Spleen (tissue), 11 donors: ENCODE results near the gene SUMO3. TPM values are rescaled to one million over a fixed set of nuclear protein-coding genes. Genes with fewer than 3 reads are reported as not detected.

Experiments used
- DNase-seq: peaks from one replicate; pipeline ENCODE4 v3.0.0-alpha.2; 2020
- H3K27ac ChIP-seq, 8 donors: fragments of 200-600 bp; sonication (generic) in 7 of 8; 1 replicate in 4 of 8; 2 replicates in 4 of 8; pipeline versions ENCODE4 v1.5.0 to v1.8.0; 2016 to 2021; ENCODE audit warnings: inconsistent platforms in 4 of 8, mild to moderate bottlenecking in 4 of 8, moderate library complexity in 1 of 8
- H3K27me3 ChIP-seq, 7 donors: fragments of 200-600 bp; sonication (generic) in 6 of 7; replicated peaks in 1 of 7; 1 replicate in 4 of 7; 2 replicates in 3 of 7; pipeline versions ENCODE4 v1.5.0 to v1.8.0; 2016 to 2021; ENCODE audit warnings: inconsistent platforms in 3 of 7, mild to moderate bottlenecking in 1 of 7
- H3K36me3 ChIP-seq, 6 donors: fragments of 200-600 bp; sonication (generic) in 5 of 6; 1 replicate in 4 of 6; 2 replicates in 2 of 6; pipeline versions ENCODE4 v1.5.0 to v1.8.0; 2016 to 2021; ENCODE audit warnings: inconsistent platforms in 2 of 6
- H3K4me1 ChIP-seq, 6 donors: fragments of 200-600 bp; sonication (generic) in 5 of 6; 1 replicate in 3 of 6; 2 replicates in 3 of 6; pipeline versions ENCODE4 v1.5.0 to v1.8.0; 2016 to 2021; ENCODE audit warnings: inconsistent platforms in 3 of 6
- H3K4me3 ChIP-seq, 8 donors: fragments of 200-600 bp; sonication (generic) in 7 of 8; 1 replicate in 4 of 8; 2 replicates in 4 of 8; pipeline versions ENCODE4 v1.5.0 to v1.8.0; 2016 to 2021; ENCODE audit warnings: inconsistent platforms in 4 of 8, mild to moderate bottlenecking in 4 of 8, moderate library complexity in 2 of 8
- H3K9me3 ChIP-seq, 8 donors: fragments of 200-600 bp; sonication (generic) in 7 of 8; 1 replicate in 4 of 8; 2 replicates in 4 of 8; pipeline versions ENCODE4 v1.5.0 to v1.8.0; 2016 to 2021; ENCODE audit warnings: inconsistent platforms in 4 of 8
- POLR2A ChIP-seq, 3 donors: fragments of 450-650 bp; IDR thresholded peaks; one replicate each; pipeline ENCODE4 v1.5.1; 2017; ENCODE audit warnings: antibody characterized with exemption in 3 of 3, mild to moderate bottlenecking in 1 of 3
- POLR2AphosphoS5 ChIP-seq, 3 donors: sonication (generic); formaldehyde crosslinking; IDR thresholded peaks; one replicate each; pipeline ENCODE4 v1.5.1; 2017; ENCODE audit warnings: antibody characterized with exemption in 3 of 3
- WGBS, 5 donors: extraction: QIAGEN DNeasy Blood & Tissue Kit in 3 of 5; methylation state at CpG; one replicate each; pipeline versions ENCODE4 v1.1.5 to v1.1.7; 2013 to 2018; 5-methylcytosine and 5-hydroxymethylcytosine counted together
- intact Hi-C: fragments of 100-400 bp; cut with DNase I; formaldehyde crosslinking; loops from one replicate; pipeline ENCODE4 v1.15.0; 2023; ENCODE audit warnings: low total_unique reads
- polyA plus RNA-seq, 3 donors: library from polyadenylated mRNA; stranded (reverse); fragments of 200-250 nt; gene quantifications; one replicate each; pipeline ENCODE4 v1.2.1, GENCODE V29; 2013
- total RNA-seq, 7 donors: library from RNA; depleted of rRNA in 3 of 7; stranded (reverse); fragments of >200 nt in 3 of 7; fragmentation: NEBNext Ultra II Directional in 4 of 7; extraction: Animal tissue kit (Norgen Biotek cat#: 25700) in 4 of 7; gene quantifications; one replicate each; pipeline versions ENCODE4 v1.1.0 to v1.2.1, GENCODE V29; 2016 to 2021
- TF ChIP-seq, protein P1 (sequence below), 11 experiments: fragments of 200-600 bp in 7 of 11; fragments of 450-650 bp in 4 of 11; sonication (generic) in 4 of 11; IDR thresholded peaks in 8 of 11; conservative IDR thresholded peaks in 3 of 11; 1 replicate in 7 of 11; 2 replicates in 4 of 11; pipeline versions ENCODE4 v1.4.0 to v1.8.0; 2016 to 2021; ENCODE audit warnings: antibody characterized with exemption in 11 of 11, inconsistent platforms in 4 of 11, mild to moderate bottlenecking in 1 of 11
- donor health status: healthy with polysubstance abuse.
- donor health status: DM: no; HTN: no; CAD: no; lungs with moderate emphysema.
- donor health status: DM: no; HTN: no; CAD: no.
- donor health status: Bipolar disorder and iron deficiency.
- donor health status: healthy.
- donor health status: DM: no; HTN: no; CAD: no.
- donor health status: DM: yes; HTN: yes; CAD: no.

SUMO3 gene
- total and polyA plus RNA-seq, 10 donors = 38.2 to 101 (median 68.4) TPM

DNA sequence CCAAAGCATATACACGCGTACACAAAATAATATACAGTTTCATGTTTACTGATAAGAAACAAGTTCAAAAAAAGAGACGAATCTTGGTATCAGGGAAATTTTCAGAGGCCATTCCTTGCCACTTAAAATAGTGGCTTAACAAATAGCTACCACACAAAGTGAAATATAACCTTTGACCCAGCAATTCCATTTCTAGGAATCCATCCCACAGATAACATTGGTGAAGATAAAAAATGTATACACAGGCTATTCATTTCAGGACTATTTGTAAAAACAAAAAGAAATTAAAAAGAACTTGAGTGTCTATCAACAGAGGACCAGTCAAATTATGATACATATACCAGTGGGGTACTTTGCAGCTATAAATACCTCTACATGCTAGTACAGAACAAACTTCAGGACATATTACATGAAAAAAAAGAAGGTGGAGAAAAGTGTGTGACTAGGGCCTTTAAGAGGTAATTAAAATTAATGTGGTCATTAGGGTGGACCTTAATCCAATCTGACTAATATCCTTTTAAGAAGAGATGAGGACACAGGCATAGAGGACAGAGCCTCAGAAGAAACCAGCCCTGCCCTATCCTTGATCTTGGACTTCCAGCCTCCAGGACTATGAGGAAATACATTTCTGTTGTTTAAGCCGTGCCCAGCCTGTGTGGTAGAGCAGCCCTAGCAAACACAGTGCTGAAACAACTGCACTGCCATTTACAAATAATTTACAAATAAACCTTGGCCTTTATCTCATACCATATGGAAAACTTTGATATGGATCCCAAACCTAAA lies 24.1 kb downstream of the SUMO3 start:
- WGBS, 5 donors = 27 to 52% (median 27%) methylated on average over 4 of the region's 4 CpGs
- no peak overlapping the region for H3K27ac ChIP-seq
- intact Hi-C loops = loop anchor here (5.0 kb wide), 1 partner anchor 281 kb away; no protein-coding TSS in a partner anchor
- peaks cover 0 to 56% (median 3%) of the 10 kb centered on the region in 6 donors for H3K36me3 ChIP-seq
- DNase-seq = no peak
- no peak for TF ChIP-seq POLR2AphosphoS5 (IDR thresholded peaks at IDR 0.05)
- TF ChIP-seq POLR2A (IDR thresholded peaks at IDR 0.05) = no peak
- TF ChIP-seq, protein P1, sequence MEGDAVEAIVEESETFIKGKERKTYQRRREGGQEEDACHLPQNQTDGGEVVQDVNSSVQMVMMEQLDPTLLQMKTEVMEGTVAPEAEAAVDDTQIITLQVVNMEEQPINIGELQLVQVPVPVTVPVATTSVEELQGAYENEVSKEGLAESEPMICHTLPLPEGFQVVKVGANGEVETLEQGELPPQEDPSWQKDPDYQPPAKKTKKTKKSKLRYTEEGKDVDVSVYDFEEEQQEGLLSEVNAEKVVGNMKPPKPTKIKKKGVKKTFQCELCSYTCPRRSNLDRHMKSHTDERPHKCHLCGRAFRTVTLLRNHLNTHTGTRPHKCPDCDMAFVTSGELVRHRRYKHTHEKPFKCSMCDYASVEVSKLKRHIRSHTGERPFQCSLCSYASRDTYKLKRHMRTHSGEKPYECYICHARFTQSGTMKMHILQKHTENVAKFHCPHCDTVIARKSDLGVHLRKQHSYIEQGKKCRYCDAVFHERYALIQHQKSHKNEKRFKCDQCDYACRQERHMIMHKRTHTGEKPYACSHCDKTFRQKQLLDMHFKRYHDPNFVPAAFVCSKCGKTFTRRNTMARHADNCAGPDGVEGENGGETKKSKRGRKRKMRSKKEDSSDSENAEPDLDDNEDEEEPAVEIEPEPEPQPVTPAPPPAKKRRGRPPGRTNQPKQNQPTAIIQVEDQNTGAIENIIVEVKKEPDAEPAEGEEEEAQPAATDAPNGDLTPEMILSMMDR (IDR thresholded peaks at IDR 0.05 in 8 of 11, conservative IDR thresholded peaks at IDR 0.05 in 3 of 11) = peak in 5 of 11 experiments; percentile 30 to 43 (median 38)
- H3K27me3 ChIP-seq = no peaks in the 10 kb centered on the region
- H3K4me3 ChIP-seq = no peak overlapping the region
- no peaks in the 10 kb centered on the region for H3K9me3 ChIP-seq
- H3K4me1 ChIP-seq = peaks cover 11 to 76% (median 42%) of the 10 kb centered on the region in 6 donors

DNA sequence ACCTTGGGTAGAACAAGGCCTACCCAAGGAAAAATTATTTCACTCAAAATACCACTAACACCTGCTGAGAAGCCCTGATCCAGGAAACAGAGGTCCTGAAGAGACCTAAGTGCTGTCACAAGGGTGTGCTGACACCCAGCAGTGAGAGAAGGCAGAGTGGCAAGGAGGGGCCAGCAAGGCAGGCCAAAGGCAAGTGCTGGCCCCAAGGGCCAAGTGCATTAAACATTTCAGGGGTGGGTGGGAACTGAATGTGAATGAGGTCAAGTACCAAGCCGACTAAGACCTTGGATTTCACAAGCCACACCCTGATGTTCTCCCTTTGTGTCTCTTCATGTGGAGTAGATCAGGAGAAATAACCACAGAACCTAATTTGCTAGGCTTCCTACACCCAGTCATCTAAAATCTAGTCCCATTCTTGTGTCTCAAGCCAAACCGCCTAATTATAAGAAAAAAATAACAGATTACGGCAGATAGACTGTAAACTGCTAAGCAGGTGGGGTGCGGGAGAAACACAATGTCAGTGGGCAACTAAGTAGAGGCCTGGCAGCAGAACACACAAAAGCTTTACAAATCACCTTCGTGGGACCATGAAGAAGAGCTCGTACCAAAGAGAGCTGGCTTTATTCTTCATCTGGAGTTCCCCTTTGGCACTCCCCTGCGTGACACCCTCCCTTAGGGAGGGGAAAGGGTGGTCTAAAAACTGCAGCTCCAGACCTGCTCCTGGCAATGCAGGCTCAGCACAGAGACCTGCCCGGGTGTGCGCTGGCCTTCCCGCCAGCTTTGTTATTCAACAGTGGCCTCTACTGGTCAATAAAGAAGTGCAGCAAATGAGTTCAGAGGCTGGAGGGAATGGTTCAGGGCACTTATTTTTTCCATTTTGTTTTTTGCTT lies 24.9 kb downstream of the SUMO3 start:
- intact Hi-C loops = loop anchor here (5.0 kb wide), 1 partner anchor 281 kb away; no protein-coding TSS in a partner anchor
- Histone ChIP-seq H3K27ac (peak overlapping the region in 4 of 8 donors; percentile 1 to 32 (median 16)), H3K4me1 (peaks cover 11 to 68% (median 38%) of the 10 kb centered on the region in 6 donors), H3K36me3 (peaks cover 0 to 47% (median under 1%) of the 10 kb centered on the region in 6 donors), H3K9me3 (no peaks in the 10 kb centered on the region), H3K4me3 (no peak overlapping the region), H3K27me3 (no peaks in the 10 kb centered on the region)
- 27 to 39% (median 33%) methylated on average over 10 of the region's 10 CpGs for WGBS, 5 donors
- peak; percentile 90 for DNase-seq
- peak in 1 of 3 donors; percentile 21 for TF ChIP-seq POLR2AphosphoS5 (IDR thresholded peaks at IDR 0.05)
- TF ChIP-seq POLR2A (IDR thresholded peaks at IDR 0.05) = no peak
- TF ChIP-seq, protein P1 (IDR thresholded peaks at IDR 0.05 in 8 of 11, conservative IDR thresholded peaks at IDR 0.05 in 3 of 11) = peak; percentile 55 to 87 (median 78)

DNA sequence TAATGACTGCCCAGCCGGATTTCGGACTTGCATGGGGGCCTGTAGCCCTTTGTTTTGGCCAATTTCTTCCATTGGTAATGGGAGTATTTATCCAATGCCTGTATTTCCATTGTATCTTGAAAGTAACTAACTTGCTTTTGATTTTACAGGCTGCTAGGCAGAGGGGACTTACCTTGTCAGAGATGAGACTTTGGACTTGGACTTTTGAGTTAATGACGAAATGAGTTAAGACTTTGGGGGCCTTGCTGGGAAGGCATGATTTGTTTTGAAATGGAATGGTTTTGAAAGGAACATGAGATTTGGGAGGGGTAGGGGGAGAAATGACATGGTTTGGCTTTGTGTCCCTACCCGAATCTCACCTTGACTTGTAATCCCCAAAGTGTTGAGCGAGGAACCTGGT lies 25.9 kb downstream of the SUMO3 start:
- Histone ChIP-seq H3K4me3 (no peak overlapping the region), H3K27me3 (no peaks in the 10 kb centered on the region), H3K9me3 (no peaks in the 10 kb centered on the region), H3K4me1 (peaks cover 11 to 63% (median 38%) of the 10 kb centered on the region in 6 donors), H3K27ac (no peak overlapping the region), H3K36me3 (peaks cover 0 to 47% (median 0%) of the 10 kb centered on the region in 6 donors)
- TF ChIP-seq, protein P1 (IDR thresholded peaks at IDR 0.05 in 8 of 11, conservative IDR thresholded peaks at IDR 0.05 in 3 of 11) = no peak
- TF ChIP-seq POLR2AphosphoS5 (IDR thresholded peaks at IDR 0.05) = no peak
- TF ChIP-seq POLR2A (IDR thresholded peaks at IDR 0.05) = no peak
- no peak for DNase-seq
- WGBS, 5 donors = 95 to 99% (median 97%) methylated on average over 5 of the region's 5 CpGs
- intact Hi-C loops = loop anchor here (5.0 kb wide), 1 partner anchor 280 kb away; no protein-coding TSS in a partner anchor
